GM23338 (cell line): ENCODE measurements around the gene RNF114.

Experiments
- CREB1 ChIP-seq: fragments of 250-450 bp; sonication (Bioruptor Pico); IDR thresholded peaks from 2 replicates; pipeline ENCODE4 v1.5.0; 2020; ENCODE audit warnings: low read depth, mild to moderate bottlenecking, moderate library complexity
- CTCF ChIP-seq, 2 experiments: fragments of 200-600 bp in 1 of 2; sonication (generic) in 1 of 2; conservative IDR thresholded peaks; 2 replicates each; pipeline versions ENCODE4 v1.5.1 to v1.6.1; 2016 to 2017; ENCODE audit warnings: antibody characterized with exemption in 2 of 2, low read depth in 2 of 2, mild to moderate bottlenecking in 2 of 2, moderate library complexity in 1 of 2
- ETS1 ChIP-seq: IDR thresholded peaks from 2 replicates; pipeline ENCODE4 v1.6.1; 2016; ENCODE audit warnings: antibody characterized with exemption
- EZH2 ChIP-seq: fragments of 200-600 bp; sonication (generic); IDR thresholded peaks from one replicate; pipeline ENCODE4 v1.8.0; 2017; ENCODE audit warnings: antibody characterized with exemption, mild to moderate bottlenecking, low read depth; ENCODE audit not compliant: unreplicated experiment
- EZH2phosphoT487 ChIP-seq: fragments of 200-600 bp; sonication (generic); IDR thresholded peaks from one replicate; pipeline ENCODE4 v1.8.1; 2018; ENCODE audit warnings: antibody characterized with exemption; ENCODE audit not compliant: unreplicated experiment
- JUNB ChIP-seq: IDR thresholded peaks from one replicate; pipeline ENCODE4 v1.6.1; 2016; ENCODE audit warnings: antibody characterized with exemption; ENCODE audit not compliant: unreplicated experiment
- NANOG ChIP-seq: IDR thresholded peaks from 2 replicates; pipeline ENCODE4 v1.6.1; 2016; ENCODE audit warnings: antibody characterized with exemption, borderline replicate concordance
- POLR2AphosphoS5 ChIP-seq: IDR thresholded peaks from 2 replicates; pipeline ENCODE4 v1.6.1; 2016; ENCODE audit warnings: antibody characterized with exemption, low read depth
- REST ChIP-seq: IDR thresholded peaks from one replicate; pipeline ENCODE4 v1.6.1; 2018; ENCODE audit warnings: antibody characterized with exemption; ENCODE audit not compliant: unreplicated experiment
- ZNF331 ChIP-seq: fragments of 250-450 bp; sonication (Bioruptor Pico); IDR thresholded peaks from 2 replicates; pipeline ENCODE4 v1.5.0; 2020; ENCODE audit warnings: low read depth, mild to moderate bottlenecking, moderate library complexity
- ZNF462 ChIP-seq: fragments of 250-450 bp; sonication (Bioruptor Pico); IDR thresholded peaks from 2 replicates; pipeline ENCODE4 v1.5.0; 2020; ENCODE audit warnings: mild to moderate bottlenecking, moderate library complexity

- no peak for TF ChIP-seq ETS1
- no peak for TF ChIP-seq POLR2AphosphoS5
- no peak for TF ChIP-seq CTCF (conservative IDR thresholded peaks at IDR 0.05; ENCODE audit: low read depth in 2 of 2)
- TF ChIP-seq JUNB, result no peak
- TF ChIP-seq CREB1 (CRISPR knock-in tag), result no peak
- TF ChIP-seq NANOG, result no peak
- no peak for TF ChIP-seq EZH2phosphoT487
- no peak for TF ChIP-seq REST
- TF ChIP-seq ZNF331 (CRISPR knock-in tag), result no peak
- no peak for TF ChIP-seq EZH2
- TF ChIP-seq ZNF462 (CRISPR knock-in tag), result no peak
Observed at GRCh38 chr20:49956689-49957088, 20.5 kb downstream of the RNF114 start.
